H9 (cell line): Measurements from ENCODE around the gene FSIP1. TPM values are rescaled to one million over a fixed set of nuclear protein-coding genes. Genes with fewer than 3 reads are reported as not detected.

Experiments used
- DNase-seq: peaks from one replicate; pipeline ENCODE4 v3.0.0-alpha.2; 2017
- H2AFZ ChIP-seq: one replicate; pipeline ENCODE4 v1.6.1; 2013; ENCODE audit warnings: mild to moderate bottlenecking, low read length, control low read depth, moderate library complexity
- H2AK5ac ChIP-seq: 2 replicates; pipeline ENCODE4 v1.6.1; 2013; ENCODE audit warnings: low read length, control low read depth, mixed read lengths; ENCODE audit not compliant: insufficient read length
- H2BK120ac ChIP-seq: one replicate; pipeline ENCODE4 v1.6.1; 2013; ENCODE audit warnings: low read depth, mild to moderate bottlenecking, low read length, control low read depth, inconsistent platforms; ENCODE audit not compliant: poor library complexity, severe bottlenecking
- H2BK12ac ChIP-seq: 2 replicates; pipeline ENCODE4 v1.6.1; 2013; ENCODE audit warnings: low read length, control low read depth, mixed read lengths, low read depth; ENCODE audit not compliant: insufficient read length
- H2BK15ac ChIP-seq: 2 replicates; pipeline ENCODE4 v1.6.1; 2013; ENCODE audit warnings: low read depth, low read length, control low read depth
- H2BK20ac ChIP-seq: one replicate; pipeline ENCODE4 v1.6.1; 2013; ENCODE audit warnings: low read depth, mild to moderate bottlenecking, low read length, control low read depth, inconsistent platforms; ENCODE audit not compliant: poor library complexity, severe bottlenecking
- H2BK5ac ChIP-seq: 2 replicates; pipeline ENCODE4 v1.6.1; 2013; ENCODE audit warnings: low read length, control low read depth, mixed read lengths; ENCODE audit not compliant: insufficient read length
- H3K14ac ChIP-seq: 2 replicates; pipeline ENCODE4 v1.6.1; 2013; ENCODE audit warnings: low read length, control low read depth; ENCODE audit not compliant: insufficient read depth
- H3K18ac ChIP-seq: 2 replicates; pipeline ENCODE4 v1.6.1; 2013; ENCODE audit warnings: low read depth, mild to moderate bottlenecking, mixed read lengths, low read length, control low read depth; ENCODE audit not compliant: insufficient read length
- H3K23ac ChIP-seq: 2 replicates; pipeline ENCODE4 v1.6.1; 2013; ENCODE audit warnings: low read length, control low read depth, mixed read lengths, low read depth; ENCODE audit not compliant: insufficient read length
- H3K23me2 ChIP-seq: 2 replicates; pipeline ENCODE4 v1.6.1; 2013; ENCODE audit warnings: low read depth, mild to moderate bottlenecking, mixed read lengths, low read length, control low read depth; ENCODE audit not compliant: insufficient read length, poor library complexity, severe bottlenecking
- H3K27ac ChIP-seq: 2 replicates; pipeline ENCODE4 v1.5.1; 2013; ENCODE audit warnings: low read length, control low read depth, mixed read lengths, low read depth; ENCODE audit not compliant: insufficient read length
- H3K27me3 ChIP-seq: 2 replicates; pipeline ENCODE4 v1.6.1; 2013; ENCODE audit warnings: low read length, control low read depth, inconsistent platforms; ENCODE audit not compliant: insufficient read depth
- H3K4ac ChIP-seq: 2 replicates; pipeline ENCODE4 v1.6.1; 2013; ENCODE audit warnings: low read depth, mild to moderate bottlenecking, control low read depth, inconsistent platforms, low read length, moderate library complexity
- H3K4me1 ChIP-seq: 2 replicates; pipeline ENCODE4 v1.6.1; 2013; ENCODE audit warnings: low read length, control low read depth, inconsistent platforms; ENCODE audit not compliant: insufficient read depth
- H3K4me2 ChIP-seq: 2 replicates; pipeline ENCODE4 v1.6.1; 2013; ENCODE audit warnings: low read length, control low read depth, mixed read lengths; ENCODE audit not compliant: insufficient read length, insufficient read depth
- H3K56ac ChIP-seq: 2 replicates; pipeline ENCODE4 v1.6.1; 2013; ENCODE audit warnings: low read depth, mild to moderate bottlenecking, mixed read lengths, low read length, control low read depth; ENCODE audit not compliant: insufficient read length
- H3K79me1 ChIP-seq: 2 replicates; pipeline ENCODE4 v1.6.1; 2013; ENCODE audit warnings: low read depth, mild to moderate bottlenecking, moderate library complexity, low read length, control low read depth, inconsistent platforms; ENCODE audit not compliant: insufficient read depth, poor library complexity, severe bottlenecking
- H3K79me2 ChIP-seq: 2 replicates; pipeline ENCODE4 v1.6.1; 2013; ENCODE audit warnings: low read length, control low read depth, inconsistent platforms; ENCODE audit not compliant: insufficient read depth
- H3K9ac ChIP-seq: 2 replicates; pipeline ENCODE4 v1.6.1; 2013; ENCODE audit warnings: low read length, control low read depth, mixed read lengths; ENCODE audit not compliant: insufficient read length; ENCODE audit errors: extremely low read depth
- H3K9me3 ChIP-seq: one replicate; pipeline ENCODE4 v1.6.1; 2013; ENCODE audit warnings: low read depth, low read length, inconsistent platforms; ENCODE audit not compliant: control insufficient read depth
- H3T11ph ChIP-seq: one replicate; pipeline ENCODE4 v1.6.1; 2013; ENCODE audit warnings: mild to moderate bottlenecking, low read length, control low read depth, inconsistent platforms
- H4K20me1 ChIP-seq: one replicate; pipeline ENCODE4 v1.6.1; 2013; ENCODE audit not compliant: control insufficient read depth, insufficient read length, insufficient read depth
- H4K5ac ChIP-seq: 2 replicates; pipeline ENCODE4 v1.6.1; 2013; ENCODE audit warnings: low read depth, mild to moderate bottlenecking, mixed read lengths, low read length, control low read depth; ENCODE audit not compliant: insufficient read length
- H4K8ac ChIP-seq: replicated peaks from 2 replicates; pipeline ENCODE4 v1.6.1; 2013; ENCODE audit warnings: low read length, control low read depth, mixed read lengths, low read depth; ENCODE audit not compliant: insufficient read length
- H4K91ac ChIP-seq: 2 replicates; pipeline ENCODE4 v1.6.1; 2013; ENCODE audit warnings: low read depth, mild to moderate bottlenecking, moderate library complexity, mixed read lengths, low read length, control low read depth; ENCODE audit not compliant: insufficient read length
- H3K27ac Mint-ChIP-seq, 3 experiments: 2 replicates in 2 of 3; 3 replicates in 1 of 3; pipeline ENCODE4 v1.8.0; 2020 to 2021; ENCODE audit warnings: mixed read lengths in 3 of 3, mild to moderate bottlenecking in 1 of 3, moderate library complexity in 1 of 3
- H3K27me3 Mint-ChIP-seq: 2 replicates; pipeline ENCODE4 v1.8.0; 2021; ENCODE audit warnings: low read depth, mild to moderate bottlenecking, moderate library complexity, mixed read lengths
- H3K36me3 Mint-ChIP-seq, 3 experiments: 2 replicates in 2 of 3; 3 replicates in 1 of 3; pipeline ENCODE4 v1.8.0; 2020 to 2021; ENCODE audit warnings: low read depth in 3 of 3, mixed read lengths in 3 of 3; ENCODE audit not compliant: insufficient read depth in 1 of 3
- H3K4me1 Mint-ChIP-seq, 2 experiments: 2 replicates each; pipeline ENCODE4 v1.8.0; 2020; ENCODE audit warnings: mixed read lengths in 2 of 2
- H3K4me3 Mint-ChIP-seq, 2 experiments: 2 replicates in 1 of 2; 3 replicates in 1 of 2; pipeline ENCODE4 v1.8.0; 2020 to 2021; ENCODE audit warnings: mild to moderate bottlenecking in 2 of 2, mixed read lengths in 2 of 2, moderate library complexity in 1 of 2
- H3K9me3 Mint-ChIP-seq, 2 experiments: 2 replicates in 1 of 2; 3 replicates in 1 of 2; pipeline ENCODE4 v1.8.0; 2020; ENCODE audit warnings: mild to moderate bottlenecking in 2 of 2, mixed read lengths in 2 of 2, moderate library complexity in 1 of 2
- CTCF ChIP-seq: fragments of 200-600 bp; sonication (generic); conservative IDR thresholded peaks from 3 replicates; pipeline ENCODE4 v1.8.0; 2021; ENCODE audit warnings: antibody characterized with exemption, mild to moderate bottlenecking
- WGBS: extraction: QIAGEN DNeasy Blood & Tissue Kit; methylation state at CpG from one replicate; pipeline ENCODE4 v1.1.7; 2013; ENCODE audit warnings: missing lambda C conversion rate, low lambda C conversion rate, mixed read lengths; ENCODE audit not compliant: insufficient read length; ENCODE audit errors: extremely low coverage; 5-methylcytosine and 5-hydroxymethylcytosine counted together
- total RNA-seq: library from RNA; stranded (reverse); gene quantifications from 2 replicates; pipeline ENCODE4 v1.2.1, GENCODE V29; 2021

Gene FSIP1
- total RNA-seq, 1 experiment from 2014 or later, result 0.96 TPM

- H2BK120ac ChIP-seq, result no peak overlapping the region
- no peak overlapping the region for H4K8ac ChIP-seq
- no peaks in the 10 kb centered on the region for H4K20me1 ChIP-seq
- no peak overlapping the region for H3K4ac ChIP-seq
- H3K14ac ChIP-seq, result no peak overlapping the region
- no peak overlapping the region for H2BK5ac ChIP-seq
- H4K91ac ChIP-seq, result no peak overlapping the region
- no peak overlapping the region for H3T11ph ChIP-seq
- H3K9me3 ChIP-seq, result no peaks in the 10 kb centered on the region
- H3K9me3 Mint-ChIP-seq, result no peaks in the 10 kb centered on the region
- H2BK20ac ChIP-seq, result no peak overlapping the region
- no peak overlapping the region for H4K5ac ChIP-seq
- no peak overlapping the region for H3K27ac Mint-ChIP-seq
- no peaks in the 10 kb centered on the region for H3K36me3 Mint-ChIP-seq
- H3K4me1 Mint-ChIP-seq, result peaks cover 9 to 30% of the 10 kb centered on the region in 2 experiments
- H3K23me2 ChIP-seq, result no peaks in the 10 kb centered on the region
- no peak overlapping the region for H3K27ac ChIP-seq
- no peak overlapping the region for H3K23ac ChIP-seq
- H3K18ac ChIP-seq, result no peak overlapping the region
- no peak for DNase-seq
- no peak overlapping the region for H2AK5ac ChIP-seq
- H3K27me3 Mint-ChIP-seq, result no peaks in the 10 kb centered on the region; the same call in 1 of the 2 replicates
- H3K4me1 ChIP-seq, result no peaks in the 10 kb centered on the region
- H2BK12ac ChIP-seq, result no peak overlapping the region
- H3K4me2 ChIP-seq, result no peak overlapping the region
- no peak overlapping the region for H3K4me3 Mint-ChIP-seq
- no peak overlapping the region for H2AFZ ChIP-seq
- H3K27me3 ChIP-seq, result no peaks in the 10 kb centered on the region
- no peak overlapping the region for H2BK15ac ChIP-seq
- no peaks in the 10 kb centered on the region for H3K79me2 ChIP-seq
- TF ChIP-seq CTCF, result no peak
- no peaks in the 10 kb centered on the region for H3K79me1 ChIP-seq
- no CpG with 5 or more reads among the region's 1 CpG for WGBS
- H3K9ac ChIP-seq, result no peak overlapping the region
- no peak overlapping the region for H3K56ac ChIP-seq
Observed at GRCh38 chr15:39643727-39644126, 138.9 kb downstream of the FSIP1 start.
